Glutamatergic neuron (in vitro differentiated cells): ENCODE measurements around the gene C2CD4A. TPM values are rescaled to one million over a fixed set of nuclear protein-coding genes. Genes with fewer than 3 reads are reported as not detected.

Source experiments
- DNase-seq: peaks from one replicate; pipeline ENCODE4 v3.0.0; 2022
- H3K27ac Mint-ChIP-seq: one replicate; pipeline ENCODE4 v1.8.0; 2020; ENCODE audit warnings: mild to moderate bottlenecking, mixed read lengths, inconsistent platforms; ENCODE audit not compliant: unreplicated experiment
- H3K27me3 Mint-ChIP-seq: one replicate; pipeline ENCODE4 v1.8.0; 2020; ENCODE audit warnings: mild to moderate bottlenecking, moderate library complexity, mixed read lengths, inconsistent platforms; ENCODE audit not compliant: unreplicated experiment
- H3K36me3 Mint-ChIP-seq: one replicate; pipeline ENCODE4 v1.8.0; 2020; ENCODE audit warnings: mild to moderate bottlenecking, mixed read lengths, inconsistent platforms; ENCODE audit not compliant: unreplicated experiment
- H3K4me1 Mint-ChIP-seq: one replicate; pipeline ENCODE4 v1.8.0; 2020; ENCODE audit warnings: mild to moderate bottlenecking, low read depth, mixed read lengths, inconsistent platforms; ENCODE audit not compliant: unreplicated experiment
- H3K4me3 Mint-ChIP-seq: one replicate; pipeline ENCODE4 v1.8.0; 2020; ENCODE audit warnings: mild to moderate bottlenecking, mixed read lengths, inconsistent platforms; ENCODE audit not compliant: unreplicated experiment
- H3K9me3 Mint-ChIP-seq: one replicate; pipeline ENCODE4 v1.8.0; 2020; ENCODE audit warnings: mild to moderate bottlenecking, moderate library complexity, mixed read lengths, inconsistent platforms; ENCODE audit not compliant: unreplicated experiment
- CTCF ChIP-seq: fragments of 200-600 bp; sonication (generic); IDR thresholded peaks from one replicate; pipeline ENCODE4 v1.5.0; 2021; ENCODE audit not compliant: partially characterized antibody, unreplicated experiment
- total RNA-seq: library from RNA; stranded (reverse); fragmentation: NEBNext Ultra II Directional; extraction: Animal tissue kit (Norgen Biotek cat#: 25700); gene quantifications from one replicate; pipeline ENCODE4 v1.2.1, GENCODE V29; 2021; ENCODE audit not compliant: unreplicated experiment

C2CD4A gene
- total RNA-seq, 1 donor from 2014 or later = 0.20 TPM

DNA sequence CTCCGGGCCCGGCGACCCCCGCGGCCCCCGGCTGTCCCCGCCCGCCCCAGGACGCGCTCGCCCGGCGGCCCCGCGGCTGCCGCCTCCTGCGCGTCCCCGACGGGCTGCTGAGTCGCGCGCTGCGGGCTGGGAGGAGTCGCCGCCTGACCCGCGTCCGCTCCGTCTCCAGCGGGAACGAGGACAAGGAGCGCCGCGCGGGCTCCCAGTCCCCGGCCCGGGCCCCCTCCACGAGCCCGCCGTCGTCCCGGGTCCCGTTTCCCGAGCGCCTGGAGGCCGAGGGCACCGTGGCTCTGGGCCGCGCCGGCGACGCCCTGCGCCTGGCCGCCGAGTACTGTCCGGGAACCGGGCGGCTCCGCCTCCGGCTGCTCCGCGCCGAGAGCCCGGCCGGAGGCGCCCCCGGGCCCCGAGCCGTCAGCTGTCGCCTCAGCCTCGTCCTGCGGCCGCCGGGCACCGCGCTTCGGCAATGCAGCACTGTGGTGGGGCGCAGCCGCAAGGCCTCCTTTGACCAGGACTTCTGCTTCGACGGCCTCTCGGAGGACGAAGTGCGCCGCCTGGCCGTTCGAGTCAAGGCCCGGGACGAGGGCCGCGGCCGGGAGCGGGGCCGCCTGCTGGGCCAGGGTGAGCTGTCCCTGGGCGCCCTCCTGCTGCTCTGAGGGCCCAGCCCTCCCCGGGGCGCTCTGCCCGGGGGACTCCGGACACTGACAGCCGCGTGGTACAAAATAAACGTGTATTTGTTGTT, 1.5 kb downstream of the C2CD4A start:
- peak overlapping the region; percentile 81 for H3K4me3 Mint-ChIP-seq
- peaks cover 8% of the 10 kb centered on the region for H3K36me3 Mint-ChIP-seq
- H3K4me1 Mint-ChIP-seq = peaks cover 5% of the 10 kb centered on the region
- H3K27me3 Mint-ChIP-seq = peaks cover 9% of the 10 kb centered on the region
- peaks cover 8% of the 10 kb centered on the region for H3K9me3 Mint-ChIP-seq
- no peak for TF ChIP-seq CTCF
- no peak overlapping the region for H3K27ac Mint-ChIP-seq
- DNase-seq = peak; percentile 60

DNA sequence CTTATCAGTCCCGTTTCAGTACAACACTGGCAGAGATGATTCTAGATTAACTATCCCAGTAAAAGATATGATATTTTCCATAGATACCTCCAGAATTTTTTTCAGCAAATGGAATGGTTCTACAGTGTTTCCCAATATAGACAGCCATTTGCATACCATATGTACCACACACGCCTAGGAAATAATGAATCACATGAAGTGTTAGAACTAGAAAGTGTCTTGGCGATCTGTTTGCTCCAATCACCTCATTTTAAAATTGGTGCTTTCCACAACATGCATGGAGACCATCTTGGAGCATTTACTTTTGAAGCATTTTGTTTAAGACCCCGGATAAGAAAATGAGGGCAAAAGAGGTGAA, 2.0 kb downstream of the C2CD4A start:
- peak overlapping the region; percentile 81 for H3K4me3 Mint-ChIP-seq
- H3K27me3 Mint-ChIP-seq = peaks cover 9% of the 10 kb centered on the region
- DNase-seq = no peak
- H3K36me3 Mint-ChIP-seq = peaks cover 8% of the 10 kb centered on the region
- H3K4me1 Mint-ChIP-seq = peaks cover 5% of the 10 kb centered on the region
- H3K27ac Mint-ChIP-seq = peak overlapping the region; percentile 28
- no peak for TF ChIP-seq CTCF
- peaks cover 8% of the 10 kb centered on the region for H3K9me3 Mint-ChIP-seq

GRCh38 chr15:62069551-62069950, 2.8 kb downstream of the C2CD4A start:
- Mint-ChIP-seq H3K4me3 (no peak overlapping the region), H3K9me3 (peaks cover 8% of the 10 kb centered on the region), H3K36me3 (peaks cover 8% of the 10 kb centered on the region), H3K4me1 (peaks cover 5% of the 10 kb centered on the region), H3K27me3 (peaks cover 9% of the 10 kb centered on the region), H3K27ac (no peak overlapping the region)
- TF ChIP-seq CTCF = no peak
- no peak for DNase-seq

DNA sequence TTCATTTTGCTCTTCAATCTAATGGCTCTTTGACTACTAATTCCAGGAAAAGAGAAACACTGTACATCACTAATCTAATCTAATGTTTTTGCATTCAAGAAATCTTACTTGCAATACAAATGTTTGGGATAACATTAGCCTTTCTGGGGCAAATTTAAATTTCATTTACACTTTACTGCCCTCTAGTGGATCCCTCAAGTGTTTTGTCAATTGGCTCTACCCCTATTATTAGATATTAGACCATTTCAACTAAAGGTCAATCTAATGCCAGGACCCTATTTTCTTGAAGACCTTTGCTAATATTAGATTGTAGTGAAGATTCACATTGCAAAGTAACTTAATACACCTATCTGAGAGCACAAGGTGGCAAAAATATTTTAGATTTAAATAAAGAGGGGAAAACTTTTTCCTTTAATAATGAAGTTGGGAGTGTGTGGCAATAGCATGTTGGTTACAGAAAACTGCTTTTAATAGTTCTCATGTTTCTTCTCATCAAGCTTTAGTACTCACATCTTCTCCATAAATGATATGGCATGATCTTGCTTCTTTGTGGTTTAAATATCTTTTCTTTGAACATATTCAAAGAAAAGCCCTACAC, 5.0 kb downstream of the C2CD4A start:
- no peak for DNase-seq

More for the DNA sequence above, 5.0 kb downstream of the C2CD4A start:
- peaks cover 8% of the 10 kb centered on the region for H3K9me3 Mint-ChIP-seq
- peak; percentile 79 for TF ChIP-seq CTCF
- H3K27me3 Mint-ChIP-seq = peaks cover 11% of the 10 kb centered on the region
- H3K36me3 Mint-ChIP-seq = peaks cover 8% of the 10 kb centered on the region
- no peak overlapping the region for H3K4me3 Mint-ChIP-seq
- H3K4me1 Mint-ChIP-seq = peaks cover 5% of the 10 kb centered on the region
- no peak overlapping the region for H3K27ac Mint-ChIP-seq
